GM10248 (cell line): ENCODE results near the gene SMOC1.

Experiments
- CTCF ChIA-PET: fragments of 300-600 bp; sonication (Branson Sonifier 250); formaldehyde crosslinking; extraction: SDS; loops from one replicate; lab custom pipeline; 2021; ENCODE audit warnings: antibody characterized with exemption; lab: Yijun Ruan, JAX
- POLR2A ChIA-PET: fragments of 350-650 bp; sonication (Branson Sonifier 250); formaldehyde crosslinking; extraction: SDS; loops from one replicate; lab custom pipeline; 2020; ENCODE audit warnings: antibody characterized with exemption; lab: Yijun Ruan, JAX
- DNase-seq: peaks from one replicate; pipeline ENCODE4 v3.0.0; 2012; ENCODE audit errors: extremely low spot score
- TF ChIP-seq, protein P1 (sequence below): IDR thresholded peaks from 2 replicates; pipeline ENCODE4 v1.5.1; 2012; ENCODE audit warnings: mild to moderate bottlenecking, low read depth; ENCODE audit errors: extremely low read depth, missing control alignments, control extremely low read depth

The SMOC1 gene

DNA sequence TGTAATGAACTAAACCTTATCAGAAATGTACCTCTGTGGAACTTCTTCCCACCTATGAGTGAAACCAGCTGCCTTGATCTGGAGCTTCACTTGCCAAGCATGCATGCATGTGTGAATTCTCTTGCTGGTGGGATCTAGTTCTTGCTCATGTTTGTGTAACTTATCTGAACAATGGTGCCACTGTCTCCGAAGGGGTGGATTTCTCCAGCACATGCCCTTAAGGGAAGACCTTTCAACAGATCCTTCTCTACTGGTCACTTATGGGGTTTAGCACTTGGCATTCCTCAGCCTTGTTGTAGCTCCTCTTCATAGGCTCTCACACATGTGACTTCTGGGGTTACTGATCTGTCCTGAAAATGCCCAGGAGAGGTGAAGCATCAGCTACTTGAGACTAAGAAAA is 25.0 kb downstream of the SMOC1 start:
- POLR2A ChIA-PET, result no interaction called here
- TF ChIP-seq, protein P1, sequence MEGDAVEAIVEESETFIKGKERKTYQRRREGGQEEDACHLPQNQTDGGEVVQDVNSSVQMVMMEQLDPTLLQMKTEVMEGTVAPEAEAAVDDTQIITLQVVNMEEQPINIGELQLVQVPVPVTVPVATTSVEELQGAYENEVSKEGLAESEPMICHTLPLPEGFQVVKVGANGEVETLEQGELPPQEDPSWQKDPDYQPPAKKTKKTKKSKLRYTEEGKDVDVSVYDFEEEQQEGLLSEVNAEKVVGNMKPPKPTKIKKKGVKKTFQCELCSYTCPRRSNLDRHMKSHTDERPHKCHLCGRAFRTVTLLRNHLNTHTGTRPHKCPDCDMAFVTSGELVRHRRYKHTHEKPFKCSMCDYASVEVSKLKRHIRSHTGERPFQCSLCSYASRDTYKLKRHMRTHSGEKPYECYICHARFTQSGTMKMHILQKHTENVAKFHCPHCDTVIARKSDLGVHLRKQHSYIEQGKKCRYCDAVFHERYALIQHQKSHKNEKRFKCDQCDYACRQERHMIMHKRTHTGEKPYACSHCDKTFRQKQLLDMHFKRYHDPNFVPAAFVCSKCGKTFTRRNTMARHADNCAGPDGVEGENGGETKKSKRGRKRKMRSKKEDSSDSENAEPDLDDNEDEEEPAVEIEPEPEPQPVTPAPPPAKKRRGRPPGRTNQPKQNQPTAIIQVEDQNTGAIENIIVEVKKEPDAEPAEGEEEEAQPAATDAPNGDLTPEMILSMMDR, result no peak
- DNase-seq, result no peak
- CTCF ChIA-PET, result no interaction called here

- ChIA-PET POLR2A (no interaction called here), CTCF (no interaction called here)
Measured at GRCh38 chr14:69906201-69906600, 27.0 kb downstream of the SMOC1 start.

GRCh38 chr14:69909826-69910550 is 30.8 kb downstream of the SMOC1 start:
- ChIA-PET CTCF (interaction anchor here (0.6 kb wide), 1 partner anchor 9 kb away, joined by 3 read pairs; no protein-coding TSS in a partner anchor), POLR2A (no interaction called here)
- DNase-seq, result no peak
- TF ChIP-seq, protein P1, result no peak

More at GRCh38 chr14:69906201-69906600, 27.0 kb downstream of the SMOC1 start:
- TF ChIP-seq, protein P1, result no peak
- DNase-seq, result no peak

- TF ChIP-seq, protein P1, result no peak
- ChIA-PET POLR2A (no interaction called here), CTCF (no interaction called here)
- no peak for DNase-seq
Measured at GRCh38 chr14:69910871-69911270, 31.7 kb downstream of the SMOC1 start.

DNA sequence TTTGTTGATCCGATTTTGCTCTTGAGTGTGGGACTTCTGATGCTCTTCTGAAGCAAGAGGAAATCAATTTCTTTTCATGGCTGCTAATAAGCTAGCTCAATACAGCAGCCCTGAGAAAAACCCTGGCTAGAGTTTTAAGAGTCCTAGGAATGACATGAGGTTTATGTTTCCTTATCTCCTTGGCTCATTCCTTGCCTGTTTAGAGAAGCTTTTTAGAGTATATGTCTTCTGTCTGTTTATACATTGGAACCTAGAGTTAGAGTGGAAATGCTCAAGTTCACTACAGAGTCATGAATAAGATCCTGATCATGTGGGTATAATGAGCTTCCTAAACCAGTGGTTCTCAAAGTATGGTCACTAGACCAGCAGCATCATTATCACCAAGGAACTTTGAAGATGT is 34.5 kb downstream of the SMOC1 start:
- POLR2A ChIA-PET, result no interaction called here

GRCh38 chr14:69916396-69916795 is 37.2 kb downstream of the SMOC1 start:
- TF ChIP-seq, protein P1, result no peak
- no peak for DNase-seq
- CTCF ChIA-PET, result no interaction called here
- POLR2A ChIA-PET, result no interaction called here

More for the DNA sequence above, 34.5 kb downstream of the SMOC1 start:
- TF ChIP-seq, protein P1, result no peak
- CTCF ChIA-PET, result no interaction called here
- DNase-seq, result no peak
